Right lobe of liver (tissue), 4 donors: ENCODE results near the gene ZMIZ1.

Source experiments
- POLR2A ChIP-seq: fragments of 450-650 bp; IDR thresholded peaks from one replicate; pipeline ENCODE4 v1.6.1; 2017; ENCODE audit warnings: antibody characterized with exemption, mild to moderate bottlenecking
- TF ChIP-seq, protein P1 (sequence below), 4 donors: fragments of 200-600 bp in 3 of 4; fragments of 450-650 bp in 1 of 4; IDR thresholded peaks; one replicate each; pipeline versions ENCODE4 v1.5.1 to v1.8.0; 2016 to 2022; ENCODE audit warnings: antibody characterized with exemption in 4 of 4, mild to moderate bottlenecking in 2 of 4
- donor health status: DM: no; HTN: no; CAD: no.
- donor health status: DM: no; HTN: no; CAD: no.
- donor health status: DM: no; HTN: yes; CAD: no.

DNA sequence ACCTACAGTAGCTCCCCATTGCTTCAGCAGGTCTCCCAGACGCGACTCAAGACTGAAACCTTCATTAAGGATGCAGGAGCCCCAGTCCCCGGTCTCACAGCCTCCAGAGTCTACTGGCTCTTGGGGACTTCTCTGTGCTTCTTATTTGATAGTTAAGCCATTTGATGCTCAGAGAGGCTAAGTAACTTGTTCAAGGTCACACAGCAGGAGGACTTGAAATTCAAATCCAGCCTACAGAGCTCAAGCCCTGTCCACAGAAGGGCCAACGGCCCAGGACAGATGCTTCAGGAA, 21.2 kb upstream of the ZMIZ1 start:
- TF ChIP-seq, protein P1, sequence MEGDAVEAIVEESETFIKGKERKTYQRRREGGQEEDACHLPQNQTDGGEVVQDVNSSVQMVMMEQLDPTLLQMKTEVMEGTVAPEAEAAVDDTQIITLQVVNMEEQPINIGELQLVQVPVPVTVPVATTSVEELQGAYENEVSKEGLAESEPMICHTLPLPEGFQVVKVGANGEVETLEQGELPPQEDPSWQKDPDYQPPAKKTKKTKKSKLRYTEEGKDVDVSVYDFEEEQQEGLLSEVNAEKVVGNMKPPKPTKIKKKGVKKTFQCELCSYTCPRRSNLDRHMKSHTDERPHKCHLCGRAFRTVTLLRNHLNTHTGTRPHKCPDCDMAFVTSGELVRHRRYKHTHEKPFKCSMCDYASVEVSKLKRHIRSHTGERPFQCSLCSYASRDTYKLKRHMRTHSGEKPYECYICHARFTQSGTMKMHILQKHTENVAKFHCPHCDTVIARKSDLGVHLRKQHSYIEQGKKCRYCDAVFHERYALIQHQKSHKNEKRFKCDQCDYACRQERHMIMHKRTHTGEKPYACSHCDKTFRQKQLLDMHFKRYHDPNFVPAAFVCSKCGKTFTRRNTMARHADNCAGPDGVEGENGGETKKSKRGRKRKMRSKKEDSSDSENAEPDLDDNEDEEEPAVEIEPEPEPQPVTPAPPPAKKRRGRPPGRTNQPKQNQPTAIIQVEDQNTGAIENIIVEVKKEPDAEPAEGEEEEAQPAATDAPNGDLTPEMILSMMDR (IDR thresholded peaks at IDR 0.05), result no peak
- no peak for TF ChIP-seq POLR2A
